ENCODE data around the gene SCAF8.

The SCAF8 gene

DNA sequence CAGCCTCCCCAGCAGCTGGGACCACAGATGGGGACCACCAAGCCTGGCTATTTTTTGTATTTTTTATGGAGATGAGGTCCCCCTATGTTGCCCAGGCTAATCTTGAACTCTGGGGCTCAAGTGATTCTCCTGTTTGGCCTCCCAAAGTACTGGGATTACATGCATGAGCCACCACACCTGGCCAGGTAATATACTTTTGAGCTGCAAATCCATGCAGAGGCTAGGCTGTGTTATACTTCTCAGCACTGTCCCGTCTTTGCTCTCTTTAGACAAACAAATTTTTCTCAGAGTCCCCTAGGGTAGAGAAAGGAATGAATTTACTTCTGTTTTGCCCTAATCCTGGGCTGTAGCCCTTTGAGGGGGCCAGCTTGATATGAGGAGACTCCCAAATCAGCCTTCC is 13.4 kb upstream of the SCAF8 start:
- TF ChIP-seq CTCF (IDR thresholded peaks at IDR 0.05; ENCODE audit: low read depth, low read length), result no peak
- no peak overlapping the region for H3K4me3 ChIP-seq (ENCODE audit: low read depth, low read length)

- H3K4me3 ChIP-seq (ENCODE audit: low read depth, low read length), result no peak overlapping the region
- TF ChIP-seq CTCF (IDR thresholded peaks at IDR 0.05; ENCODE audit: low read depth, low read length), result no peak
Measured at GRCh38 chr6:154721460-154721859, 11.8 kb upstream of the SCAF8 start.

GRCh38 chr6:154726887-154727286 is 6.3 kb upstream of the SCAF8 start:
- TF ChIP-seq CTCF (IDR thresholded peaks at IDR 0.05; ENCODE audit: low read depth, low read length), result no peak
- H3K4me3 ChIP-seq (ENCODE audit: low read depth, low read length), result no peak overlapping the region

GRCh38 chr6:154731296-154732218 is 1.7 kb upstream of the SCAF8 start:
- TF ChIP-seq CTCF (IDR thresholded peaks at IDR 0.05; ENCODE audit: low read depth, low read length), result no peak
- H3K4me3 ChIP-seq (ENCODE audit: low read depth, low read length), result no peak overlapping the region

GRCh38 chr6:154732538-154733182 is 556 bp upstream of the SCAF8 start:
- peak overlapping the region; percentile 82 for H3K4me3 ChIP-seq (ENCODE audit: low read depth, low read length)
- no peak for TF ChIP-seq CTCF (IDR thresholded peaks at IDR 0.05; ENCODE audit: low read depth, low read length)

DNA sequence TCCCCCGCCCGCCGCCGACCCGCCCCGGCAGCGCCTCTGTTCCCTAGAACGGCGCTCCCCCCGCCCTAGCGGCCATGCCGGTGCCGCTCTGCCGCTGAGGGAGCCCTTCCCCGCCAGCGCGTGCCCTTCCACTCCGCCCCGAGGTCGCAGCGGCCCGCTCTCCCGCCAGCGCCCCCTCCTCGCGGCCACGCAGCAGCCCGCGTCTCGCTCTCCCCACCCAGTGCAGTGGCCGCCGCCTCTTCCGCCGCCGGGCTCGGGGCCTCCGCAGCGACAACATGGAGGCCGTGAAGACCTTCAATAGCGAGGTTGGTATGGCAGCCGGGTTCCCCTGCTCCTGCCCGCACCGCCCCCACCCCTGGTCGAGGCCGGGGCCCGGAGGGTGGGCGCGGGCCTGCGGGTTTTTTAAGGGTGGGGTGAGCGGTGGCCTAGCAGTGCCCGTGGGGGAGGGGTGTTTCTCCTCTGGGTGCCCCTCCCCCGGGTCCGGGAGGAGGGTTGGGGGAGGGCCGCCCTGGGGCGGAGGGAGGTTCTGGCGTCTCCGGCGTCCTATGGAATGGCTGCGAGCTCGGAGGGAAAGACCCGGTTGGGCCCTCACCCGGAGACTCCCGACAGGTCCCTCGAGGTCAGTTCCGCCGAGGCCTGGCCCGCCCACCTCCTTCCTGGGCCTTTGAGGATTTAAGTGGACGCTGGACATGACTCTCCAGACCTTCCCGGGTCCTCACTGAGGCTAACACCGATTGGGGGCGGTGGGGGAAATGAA is 588 bp downstream of the SCAF8 start:
- peak overlapping the region; percentile 82 for H3K4me3 ChIP-seq (ENCODE audit: low read depth, low read length)

More for the DNA sequence above, 588 bp downstream of the SCAF8 start:
- no peak for TF ChIP-seq CTCF (IDR thresholded peaks at IDR 0.05; ENCODE audit: low read depth, low read length)
